ENCODE measurements around the gene SEMA3A. TPM values are rescaled to one million over a fixed set of nuclear protein-coding genes. Genes with fewer than 3 reads are reported as not detected.
A peak's percentile ranks its signal among the peaks of the same experiment; 100 is the strongest.

SEMA3A gene
- total and polyA plus RNA-seq, 4 donors, result 11.7 to 32.0 (median 24.1) TPM

DNA sequence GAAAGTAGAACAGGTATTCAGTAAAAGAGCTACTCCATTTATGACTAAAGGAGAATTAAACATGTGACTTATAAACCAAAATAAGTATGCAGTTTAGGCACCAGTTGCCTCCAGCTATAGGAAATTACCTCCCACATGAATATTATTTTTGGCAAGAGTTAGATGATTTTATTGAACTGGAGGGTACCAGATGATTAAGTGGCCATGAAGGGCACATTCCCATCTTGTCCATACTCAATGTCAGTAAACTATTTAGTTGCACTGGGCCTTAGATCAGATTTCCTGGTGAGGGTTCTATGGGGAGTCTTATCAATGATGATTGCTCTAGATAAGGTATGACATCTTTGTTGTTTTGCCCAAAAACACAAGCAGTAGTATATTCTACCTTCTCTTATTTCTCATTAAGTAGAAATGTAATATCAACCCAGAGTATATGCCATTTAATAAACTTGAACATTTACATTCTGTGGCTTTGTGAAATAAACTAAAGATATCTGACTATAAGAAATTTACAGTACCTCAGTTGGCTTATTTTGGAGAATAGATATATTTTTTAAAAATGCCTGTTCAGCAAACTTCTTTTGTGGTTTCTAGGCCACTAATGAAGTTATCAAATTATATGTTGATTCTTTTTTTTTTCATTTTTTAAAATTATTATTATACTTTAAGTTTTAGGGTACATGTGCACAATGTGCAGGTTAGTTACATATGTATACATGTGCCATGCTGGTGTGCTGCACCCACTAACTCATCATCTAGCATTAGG, 145.3 kb downstream of the SEMA3A start:
- no peaks in the 10 kb centered on the region for H3K36me3 ChIP-seq (ENCODE audit: control insufficient read depth, insufficient read depth, low read length)
- H3K9me3 ChIP-seq (ENCODE audit: control insufficient read depth, insufficient read depth, low read length), result no peaks in the 10 kb centered on the region
- no peaks in the 10 kb centered on the region for H3K4me1 ChIP-seq (ENCODE audit: control insufficient read depth, insufficient read depth, low read length)
- peaks cover 2% of the 10 kb centered on the region for H3K27me3 ChIP-seq (ENCODE audit: control insufficient read depth, insufficient read depth, low read length)
- DNase-seq (ENCODE audit: low read depth in 4 of 6, low spot score in 6 of 6), result no peak
- H3K4me3 ChIP-seq (ENCODE audit: low read depth, low read length), result no peak overlapping the region
- H3K27ac ChIP-seq (ENCODE audit: low read depth, low read length), result no peak overlapping the region

DNA sequence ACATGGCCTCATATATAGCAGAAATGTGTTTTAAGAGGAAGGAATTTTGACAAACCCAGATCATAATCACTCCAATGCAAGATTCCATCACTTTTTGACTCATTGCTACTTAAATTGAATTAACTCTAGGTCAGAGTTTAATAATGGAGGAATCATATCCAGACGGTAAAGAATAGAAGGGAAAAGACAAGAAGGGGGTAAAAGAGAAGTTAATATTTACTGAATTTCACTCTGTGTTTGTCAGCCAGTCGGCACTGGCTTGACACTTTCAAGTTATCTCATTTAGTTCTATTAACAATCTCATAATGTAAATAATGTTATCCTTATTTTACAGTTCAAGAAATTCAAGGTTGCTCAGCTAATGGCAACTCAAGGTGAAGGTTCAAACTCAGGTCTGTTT, 147.5 kb downstream of the SEMA3A start:
- Histone ChIP-seq H3K9me3 (ENCODE audit: control insufficient read depth, insufficient read depth, low read length) (no peaks in the 10 kb centered on the region), H3K4me3 (ENCODE audit: low read depth, low read length) (no peak overlapping the region), H3K27me3 (ENCODE audit: control insufficient read depth, insufficient read depth, low read length) (peaks cover 2% of the 10 kb centered on the region), H3K36me3 (ENCODE audit: control insufficient read depth, insufficient read depth, low read length) (no peaks in the 10 kb centered on the region), H3K27ac (ENCODE audit: low read depth, low read length) (no peak overlapping the region), H3K4me1 (ENCODE audit: control insufficient read depth, insufficient read depth, low read length) (no peaks in the 10 kb centered on the region)
- WGBS (ENCODE audit: insufficient coverage), result no CpG with 5 or more reads among the region's 2 CpGs
- DNase-seq (ENCODE audit: low read depth in 4 of 6, low spot score in 6 of 6), result no peak

DNA sequence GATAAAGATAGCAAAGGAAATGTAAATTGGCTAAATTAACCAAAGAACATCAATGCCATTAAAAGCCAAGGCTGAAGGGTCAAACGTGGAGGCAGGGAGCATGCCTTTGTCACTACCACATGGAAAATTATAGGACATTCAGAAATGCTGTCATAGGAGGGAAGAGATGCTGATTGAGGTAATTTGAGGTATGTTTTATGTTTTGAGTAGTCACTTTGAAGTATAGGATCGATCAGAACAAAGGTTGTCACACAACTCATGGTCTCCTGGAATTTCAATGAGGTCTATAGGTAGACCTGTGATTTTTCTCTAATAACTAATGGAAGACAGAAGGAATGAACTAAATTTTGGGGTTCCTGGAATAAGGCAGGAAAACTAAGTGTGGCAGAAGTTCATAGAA, 149.8 kb downstream of the SEMA3A start:
- WGBS (ENCODE audit: insufficient coverage), result 86% methylated on average over 2 of the region's 2 CpGs
- peaks cover 2% of the 10 kb centered on the region for H3K27me3 ChIP-seq (ENCODE audit: control insufficient read depth, insufficient read depth, low read length)
- no peak for DNase-seq (ENCODE audit: low read depth in 4 of 6, low spot score in 6 of 6)

DNA sequence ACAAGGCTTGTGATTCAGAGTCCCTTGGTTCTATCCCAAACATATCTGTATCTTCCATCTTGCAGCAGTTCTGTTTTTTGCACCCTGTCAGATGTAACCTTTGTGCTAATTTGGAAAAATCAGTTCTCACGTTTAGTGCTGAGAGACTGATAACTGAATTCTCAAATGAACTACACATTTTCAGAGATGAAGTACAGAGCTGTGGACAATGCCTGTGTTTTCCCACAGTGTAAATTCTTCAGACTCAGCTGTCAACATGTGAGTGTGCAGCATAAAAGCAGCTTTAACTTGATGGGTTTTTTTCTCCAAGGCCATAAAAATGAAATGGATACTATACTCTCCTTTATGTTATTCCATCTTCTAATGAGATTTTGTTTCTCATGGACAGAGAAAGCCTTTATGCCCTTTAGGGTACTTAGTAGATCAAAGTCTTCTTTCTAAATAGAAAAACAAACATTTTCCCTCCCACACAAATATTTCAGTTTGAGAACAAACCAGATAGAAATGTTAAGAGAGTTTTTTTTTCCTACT, 150.9 kb downstream of the SEMA3A start:
- WGBS (ENCODE audit: insufficient coverage), result 60% methylated on average over 1 of the region's 1 CpG
- H3K9me3 ChIP-seq (ENCODE audit: control insufficient read depth, insufficient read depth, low read length), result no peaks in the 10 kb centered on the region
- no peaks in the 10 kb centered on the region for H3K36me3 ChIP-seq (ENCODE audit: control insufficient read depth, insufficient read depth, low read length)
- DNase-seq (ENCODE audit: low read depth in 4 of 6, low spot score in 6 of 6), result peak in 2 of 6 donors; percentile 27 to 38
- H3K27ac ChIP-seq (ENCODE audit: low read depth, low read length), result no peak overlapping the region
- peaks cover 2% of the 10 kb centered on the region for H3K27me3 ChIP-seq (ENCODE audit: control insufficient read depth, insufficient read depth, low read length)
- no peaks in the 10 kb centered on the region for H3K4me1 ChIP-seq (ENCODE audit: control insufficient read depth, insufficient read depth, low read length)
- no peak overlapping the region for H3K4me3 ChIP-seq (ENCODE audit: low read depth, low read length)

More for the DNA sequence above, 149.8 kb downstream of the SEMA3A start:
- Histone ChIP-seq H3K27ac (ENCODE audit: low read depth, low read length) (no peak overlapping the region), H3K4me1 (ENCODE audit: control insufficient read depth, insufficient read depth, low read length) (no peaks in the 10 kb centered on the region), H3K9me3 (ENCODE audit: control insufficient read depth, insufficient read depth, low read length) (no peaks in the 10 kb centered on the region), H3K4me3 (ENCODE audit: low read depth, low read length) (no peak overlapping the region), H3K36me3 (ENCODE audit: control insufficient read depth, insufficient read depth, low read length) (no peaks in the 10 kb centered on the region)

DNA sequence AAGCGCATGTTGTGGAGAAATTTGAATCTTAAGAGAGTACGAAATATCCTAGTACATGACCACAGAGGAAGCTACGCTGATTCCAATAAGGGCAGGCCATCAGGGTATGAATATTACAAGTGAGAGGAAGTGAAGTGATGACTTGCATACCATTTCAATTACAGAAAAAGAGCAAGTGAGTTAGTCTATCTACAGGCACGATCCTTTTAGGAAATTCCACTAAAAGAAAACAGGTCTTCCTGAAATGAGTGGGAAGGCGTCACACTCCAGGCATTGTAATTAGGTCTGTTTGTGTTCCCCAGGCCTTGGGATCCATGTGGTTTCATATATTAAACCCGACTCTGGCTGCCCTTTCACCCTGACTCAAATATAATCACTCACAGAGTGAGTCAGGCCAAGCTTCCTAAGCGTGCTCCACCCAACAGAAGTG, 152.5 kb downstream of the SEMA3A start:
- no peaks in the 10 kb centered on the region for H3K9me3 ChIP-seq (ENCODE audit: control insufficient read depth, insufficient read depth, low read length)
- WGBS (ENCODE audit: insufficient coverage), result 92% methylated on average over 2 of the region's 7 CpGs
- H3K27ac ChIP-seq (ENCODE audit: low read depth, low read length), result no peak overlapping the region
- no peaks in the 10 kb centered on the region for H3K36me3 ChIP-seq (ENCODE audit: control insufficient read depth, insufficient read depth, low read length)
- no peak for DNase-seq (ENCODE audit: low read depth in 4 of 6, low spot score in 6 of 6)
- peaks cover 2% of the 10 kb centered on the region for H3K27me3 ChIP-seq (ENCODE audit: control insufficient read depth, insufficient read depth, low read length)
- H3K4me3 ChIP-seq (ENCODE audit: low read depth, low read length), result no peak overlapping the region
- H3K4me1 ChIP-seq (ENCODE audit: control insufficient read depth, insufficient read depth, low read length), result no peaks in the 10 kb centered on the region

DNA sequence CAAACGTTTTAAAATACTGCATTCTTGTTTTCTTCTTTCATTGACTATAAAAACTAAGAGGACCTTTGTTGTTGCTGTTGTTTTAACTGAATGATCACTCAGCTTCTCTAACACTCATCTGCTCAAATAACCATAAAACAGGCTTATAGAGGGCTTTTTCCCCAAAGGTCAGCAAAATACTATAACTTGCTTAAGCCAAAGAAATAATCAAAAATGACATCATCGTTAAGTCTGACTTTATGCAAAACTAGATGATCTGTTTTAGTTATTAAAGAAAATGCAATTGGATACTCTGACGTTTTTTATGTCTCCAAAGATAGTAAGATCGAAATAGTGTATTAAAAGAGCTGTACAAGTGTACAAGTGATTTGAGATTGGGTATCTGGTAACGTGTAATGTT, 152.9 kb downstream of the SEMA3A start:
- no peaks in the 10 kb centered on the region for H3K4me1 ChIP-seq (ENCODE audit: control insufficient read depth, insufficient read depth, low read length)
- H3K27ac ChIP-seq (ENCODE audit: low read depth, low read length), result no peak overlapping the region
- H3K36me3 ChIP-seq (ENCODE audit: control insufficient read depth, insufficient read depth, low read length), result no peaks in the 10 kb centered on the region
- H3K4me3 ChIP-seq (ENCODE audit: low read depth, low read length), result no peak overlapping the region
- DNase-seq (ENCODE audit: low read depth in 4 of 6, low spot score in 6 of 6), result no peak
- no peaks in the 10 kb centered on the region for H3K9me3 ChIP-seq (ENCODE audit: control insufficient read depth, insufficient read depth, low read length)
- H3K27me3 ChIP-seq (ENCODE audit: control insufficient read depth, insufficient read depth, low read length), result peaks cover 2% of the 10 kb centered on the region
- WGBS (ENCODE audit: insufficient coverage), result 100% methylated on average over 3 of the region's 5 CpGs

GRCh38 chr7:84040355-84040754, 154.2 kb downstream of the SEMA3A start:
- peak; percentile 36 to 89 (median 55) for DNase-seq (ENCODE audit: low read depth in 4 of 6, low spot score in 6 of 6)
- WGBS (ENCODE audit: insufficient coverage), result 15% methylated on average over 3 of the region's 3 CpGs
- H3K27me3 ChIP-seq (ENCODE audit: control insufficient read depth, insufficient read depth, low read length), result no peaks in the 10 kb centered on the region
- H3K4me1 ChIP-seq (ENCODE audit: control insufficient read depth, insufficient read depth, low read length), result no peaks in the 10 kb centered on the region
- H3K4me3 ChIP-seq (ENCODE audit: low read depth, low read length), result no peak overlapping the region
- H3K36me3 ChIP-seq (ENCODE audit: control insufficient read depth, insufficient read depth, low read length), result no peaks in the 10 kb centered on the region
- H3K9me3 ChIP-seq (ENCODE audit: control insufficient read depth, insufficient read depth, low read length), result no peaks in the 10 kb centered on the region
- no peak overlapping the region for H3K27ac ChIP-seq (ENCODE audit: low read depth, low read length)

- H3K27me3 ChIP-seq (ENCODE audit: control insufficient read depth, insufficient read depth, low read length), result no peaks in the 10 kb centered on the region
- no peak overlapping the region for H3K4me3 ChIP-seq (ENCODE audit: low read depth, low read length)
- H3K9me3 ChIP-seq (ENCODE audit: control insufficient read depth, insufficient read depth, low read length), result no peaks in the 10 kb centered on the region
- no peaks in the 10 kb centered on the region for H3K36me3 ChIP-seq (ENCODE audit: control insufficient read depth, insufficient read depth, low read length)
- no peaks in the 10 kb centered on the region for H3K4me1 ChIP-seq (ENCODE audit: control insufficient read depth, insufficient read depth, low read length)
- no peak for DNase-seq (ENCODE audit: low read depth in 4 of 6, low spot score in 6 of 6)
- no peak overlapping the region for H3K27ac ChIP-seq (ENCODE audit: low read depth, low read length)
Measured at GRCh38 chr7:84039432-84039831, 155.2 kb downstream of the SEMA3A start.

GRCh38 chr7:84027678-84028077, 166.9 kb downstream of the SEMA3A start:
- no peaks in the 10 kb centered on the region for H3K9me3 ChIP-seq (ENCODE audit: control insufficient read depth, insufficient read depth, low read length)
- no peaks in the 10 kb centered on the region for H3K36me3 ChIP-seq (ENCODE audit: control insufficient read depth, insufficient read depth, low read length)
- no peak for DNase-seq (ENCODE audit: low read depth in 4 of 6, low spot score in 6 of 6)
- H3K4me3 ChIP-seq (ENCODE audit: low read depth, low read length), result no peak overlapping the region
- no peaks in the 10 kb centered on the region for H3K4me1 ChIP-seq (ENCODE audit: control insufficient read depth, insufficient read depth, low read length)
- H3K27ac ChIP-seq (ENCODE audit: low read depth, low read length), result no peak overlapping the region
- H3K27me3 ChIP-seq (ENCODE audit: control insufficient read depth, insufficient read depth, low read length), result no peaks in the 10 kb centered on the region
- WGBS (ENCODE audit: insufficient coverage), result 80% methylated on average over 2 of the region's 3 CpGs

- H3K27ac ChIP-seq (ENCODE audit: low read depth, low read length), result peak overlapping the region; percentile 42
- H3K27me3 ChIP-seq (ENCODE audit: control insufficient read depth, insufficient read depth, low read length), result no peaks in the 10 kb centered on the region
- no peaks in the 10 kb centered on the region for H3K4me1 ChIP-seq (ENCODE audit: control insufficient read depth, insufficient read depth, low read length)
- 0% methylated on average over 1 of the region's 3 CpGs for WGBS (ENCODE audit: insufficient coverage)
- H3K9me3 ChIP-seq (ENCODE audit: control insufficient read depth, insufficient read depth, low read length), result no peaks in the 10 kb centered on the region
- peak in 4 of 6 donors; percentile 26 to 78 (median 48) for DNase-seq (ENCODE audit: low read depth in 4 of 6, low spot score in 6 of 6)
- H3K36me3 ChIP-seq (ENCODE audit: control insufficient read depth, insufficient read depth, low read length), result no peaks in the 10 kb centered on the region
- H3K4me3 ChIP-seq (ENCODE audit: low read depth, low read length), result no peak overlapping the region
Measured at GRCh38 chr7:84025332-84025927, 169.2 kb downstream of the SEMA3A start.

All from spinal cord (tissue), 10 donors.